IMR-90 (cell line): ENCODE measurements around the gene DNAH5. TPM values are rescaled to one million over a fixed set of nuclear protein-coding genes. Genes with fewer than 3 reads are reported as not detected.

Experiments used
- ATAC-seq: fragments of 200-7000 bp; cut with Tn5 transposase; 2 replicates; pipeline ENCODE4 v1.9.1; 2020; ENCODE audit warnings: low read depth, mild to moderate bottlenecking, moderate library complexity
- BruUV-seq: library from RNA; stranded (reverse); fragments of 400-500 nt; replicated peaks from 2 replicates; lab custom pipeline; 2021; lab: Mats Ljungman, UMichigan
- CTCF ChIA-PET: fragments of 300-600 bp; formaldehyde crosslinking; extraction: SDS; loops from one replicate; lab custom pipeline; 2021; ENCODE audit warnings: antibody characterized with exemption; lab: Yijun Ruan, JAX
- POLR2A ChIA-PET: fragments of 300-600 bp; sonication (Branson Sonifier 250); formaldehyde crosslinking; loops from one replicate; lab custom pipeline; 2022; ENCODE audit warnings: antibody characterized with exemption; ENCODE audit not compliant: unreplicated experiment; lab: Charles Lee
- DNase-seq: peaks from one replicate; pipeline ENCODE4 v3.0.0; 2013
- H2AFZ ChIP-seq: replicated peaks from 2 replicates; pipeline ENCODE3; 2013; ENCODE audit warnings: low read length, mild to moderate bottlenecking; ENCODE audit not compliant: poor library complexity
- H2AK5ac ChIP-seq: 2 replicates; pipeline ENCODE4 v1.6.1; 2013; ENCODE audit warnings: low read depth, low read length, inconsistent platforms
- H2AK9ac ChIP-seq: replicated peaks from 2 replicates; pipeline ENCODE3; 2013; ENCODE audit warnings: mild to moderate bottlenecking, low read depth, low read length, moderate library complexity; ENCODE audit not compliant: poor library complexity
- H2BK120ac ChIP-seq: 2 replicates; pipeline ENCODE4 v1.6.1; 2013; ENCODE audit warnings: low read depth, low read length, inconsistent platforms
- H2BK15ac ChIP-seq: 3 replicates; pipeline ENCODE4 v1.6.1; 2013; ENCODE audit warnings: low read depth, low read length, inconsistent platforms
- H2BK20ac ChIP-seq: 2 replicates; pipeline ENCODE4 v1.6.1; 2013; ENCODE audit warnings: low read depth, mild to moderate bottlenecking, inconsistent platforms, low read length, moderate library complexity
- H2BK5ac ChIP-seq: 2 replicates; pipeline ENCODE4 v1.6.1; 2013; ENCODE audit warnings: mild to moderate bottlenecking, low read depth, low read length, inconsistent platforms; ENCODE audit not compliant: poor library complexity, severe bottlenecking
- H3K14ac ChIP-seq: replicated peaks from 2 replicates; pipeline ENCODE4 v1.6.1; 2013; ENCODE audit warnings: low read depth, low read length, inconsistent platforms
- H3K18ac ChIP-seq: 2 replicates; pipeline ENCODE4 v1.6.1; 2013; ENCODE audit warnings: low read depth, low read length, control low read depth
- H3K23ac ChIP-seq: 2 replicates; pipeline ENCODE4 v1.6.1; 2013; ENCODE audit warnings: low read depth, low read length, inconsistent platforms
- H3K27ac ChIP-seq: 2 replicates; pipeline ENCODE4 v1.5.1; 2013; ENCODE audit warnings: mild to moderate bottlenecking, control low read depth, low read length; ENCODE audit not compliant: insufficient read depth
- H3K27me3 ChIP-seq: 2 replicates; pipeline ENCODE4 v1.6.1; 2013; ENCODE audit warnings: low read length; ENCODE audit not compliant: control insufficient read depth, insufficient read depth
- H3K36me3 ChIP-seq: 2 replicates; pipeline ENCODE4 v1.6.1; 2013; ENCODE audit warnings: low read length, mixed read lengths; ENCODE audit not compliant: control insufficient read depth, insufficient read depth
- H3K4ac ChIP-seq: 2 replicates; pipeline ENCODE4 v1.6.1; 2013; ENCODE audit warnings: low read depth, low read length, inconsistent platforms
- H3K4me1 ChIP-seq: 2 replicates; pipeline ENCODE4 v1.6.1; 2013; ENCODE audit warnings: low read length, mixed read lengths; ENCODE audit not compliant: control insufficient read depth, insufficient read depth
- H3K4me2 ChIP-seq: 2 replicates; pipeline ENCODE4 v1.6.1; 2013; ENCODE audit warnings: low read depth, mild to moderate bottlenecking, control low read depth, low read length, moderate library complexity
- H3K4me3 ChIP-seq: 2 replicates; pipeline ENCODE4 v1.5.1; 2013; ENCODE audit warnings: low read depth, mild to moderate bottlenecking, control low read depth, low read length, moderate library complexity; ENCODE audit not compliant: insufficient read depth
- H3K56ac ChIP-seq: 2 replicates; pipeline ENCODE4 v1.6.1; 2013; ENCODE audit warnings: low read length, inconsistent platforms; ENCODE audit not compliant: insufficient read depth; ENCODE audit errors: extremely low read depth
- H3K79me1 ChIP-seq, 2 experiments: 2 replicates each; pipeline ENCODE4 v1.6.1; 2013; ENCODE audit warnings: low read length in 2 of 2, inconsistent platforms in 1 of 2, low read depth in 1 of 2
- H3K9ac ChIP-seq: 2 replicates; pipeline ENCODE4 v1.6.1; 2013; ENCODE audit warnings: low read depth, low read length, control low read depth
- H3K9me1 ChIP-seq: 2 replicates; pipeline ENCODE4 v1.6.1; 2013; ENCODE audit warnings: low read length, inconsistent platforms; ENCODE audit not compliant: insufficient read depth
- H3K9me3 ChIP-seq: 2 replicates; pipeline ENCODE4 v1.6.1; 2013; ENCODE audit warnings: low read length; ENCODE audit not compliant: control insufficient read depth, insufficient read depth
- H4K20me1 ChIP-seq: 2 replicates; pipeline ENCODE4 v1.6.1; 2013; ENCODE audit warnings: low read length, inconsistent platforms; ENCODE audit not compliant: insufficient read depth
- H4K5ac ChIP-seq: 2 replicates; pipeline ENCODE4 v1.6.1; 2013; ENCODE audit warnings: mild to moderate bottlenecking, low read depth, low read length, control low read depth
- H4K8ac ChIP-seq, 2 experiments: 2 replicates each; pipeline ENCODE4 v1.6.1; 2013; ENCODE audit warnings: low read depth in 2 of 2, low read length in 2 of 2, control low read depth in 1 of 2, inconsistent platforms in 1 of 2
- H4K91ac ChIP-seq: 2 replicates; pipeline ENCODE4 v1.6.1; 2013; ENCODE audit warnings: low read depth, low read length, inconsistent platforms; ENCODE audit not compliant: insufficient read depth
- CHD1 ChIP-seq: IDR thresholded peaks from 2 replicates; pipeline ENCODE4 v1.6.1; 2012; ENCODE audit warnings: low read depth, low read length, improper control_type of control experiment
- FOS ChIP-seq: fragments of 150-350 bp; IDR thresholded peaks from 2 replicates; pipeline ENCODE4 v1.6.1; 2016; ENCODE audit warnings: low read depth, low read length
- MAFK ChIP-seq: IDR thresholded peaks from 2 replicates; pipeline ENCODE4 v1.6.1; 2012; ENCODE audit warnings: low read depth, low read length, improper control_type of control experiment
- MAZ ChIP-seq: IDR thresholded peaks from 2 replicates; pipeline ENCODE4 v1.6.1; 2012; ENCODE audit warnings: low read depth, mild to moderate bottlenecking, low read length, improper control_type of control experiment, moderate library complexity, borderline replicate concordance
- MXI1 ChIP-seq: IDR thresholded peaks from 2 replicates; pipeline ENCODE4 v1.6.1; 2012; ENCODE audit warnings: low read depth, mild to moderate bottlenecking, low read length, moderate library complexity, borderline replicate concordance
- NFE2L2 ChIP-seq: fragments of 150-350 bp; IDR thresholded peaks from 2 replicates; pipeline ENCODE4 v1.6.1; 2016; ENCODE audit warnings: low read depth, mild to moderate bottlenecking, low read length
- POLR2A ChIP-seq: IDR thresholded peaks from 2 replicates; pipeline ENCODE4 v1.6.1; 2012; ENCODE audit warnings: mild to moderate bottlenecking, low read depth, low read length
- RAD21 ChIP-seq: IDR thresholded peaks from 2 replicates; pipeline ENCODE4 v1.6.1; 2012; ENCODE audit warnings: low read length, improper control_type of control experiment
- RCOR1 ChIP-seq: IDR thresholded peaks from 2 replicates; pipeline ENCODE4 v1.6.1; 2012; ENCODE audit warnings: mild to moderate bottlenecking, low read length, improper control_type of control experiment; ENCODE audit not compliant: insufficient replicate concordance
- RFX5 ChIP-seq: IDR thresholded peaks from 2 replicates; pipeline ENCODE4 v1.8.0; 2012; ENCODE audit warnings: low read depth, mild to moderate bottlenecking, low read length, moderate library complexity
- SMC3 ChIP-seq: fragments of 150-350 bp; IDR thresholded peaks from 2 replicates; pipeline ENCODE4 v1.6.1; 2016; ENCODE audit warnings: low read depth, mild to moderate bottlenecking, antibody characterized with exemption, low read length, moderate library complexity
- WGBS, 2 experiments: methylation state at CpG; one replicate each; pipeline versions ENCODE4 v1.1.5 to v1.1.7; 2013; ENCODE audit warnings: missing lambda C conversion rate in 2 of 2; ENCODE audit not compliant: insufficient read length in 1 of 2; ENCODE audit errors: extremely low coverage in 2 of 2; 5-methylcytosine and 5-hydroxymethylcytosine counted together
- dilution Hi-C: fragments of 300-500 bp; cut with HindIII; formaldehyde crosslinking; loops from one replicate; pipeline ENCODE4 v1.14.3; 2018; ENCODE audit warnings: low sequenced_read_pairs; ENCODE audit not compliant: unreplicated experiment
- in situ Hi-C: fragments of 300-500 bp; cut with MboI; formaldehyde crosslinking; loops from 3 replicates; pipeline ENCODE4 v1.14.3; 2019; ENCODE audit warnings: low sequenced_read_pairs, inconsistent platforms, mixed read lengths
- intact Hi-C: fragments of 100-400 bp; cut with micrococcal nuclease; formaldehyde crosslinking; loops from 2 replicates; pipeline ENCODE4 v1.10.0; 2022
- polyA plus RNA-seq, 3 experiments: library from polyadenylated mRNA; depleted of rRNA; stranded (reverse); fragments of >200 nt; gene quantifications; 2 replicates each; pipeline ENCODE4 v1.2.3, GENCODE V29; 2012; ENCODE audit warnings: low replicate concordance in 1 of 3
- total RNA-seq: library from RNA; depleted of rRNA; stranded (reverse); fragments of >200 nt; gene quantifications from 2 replicates; pipeline ENCODE4 v1.2.3, GENCODE V29; 2012
- TF ChIP-seq, protein P1 (sequence below): conservative IDR thresholded peaks from 2 replicates; pipeline ENCODE4 v1.5.1; 2012; ENCODE audit warnings: mild to moderate bottlenecking, low read depth, low read length, improper control_type of control experiment
- TF ChIP-seq, protein P2 (sequence below): fragments of 150-350 bp; IDR thresholded peaks from 2 replicates; pipeline ENCODE4 v1.6.1; 2016; ENCODE audit warnings: low read depth, mild to moderate bottlenecking, low read length, moderate library complexity, borderline replicate concordance
- TF ChIP-seq, protein P3 (sequence below): fragments of 150-350 bp; IDR thresholded peaks from 2 replicates; pipeline ENCODE4 v1.6.1; 2017; ENCODE audit warnings: mild to moderate bottlenecking, antibody characterized with exemption, low read length, low read depth

Gene DNAH5
- total and polyA plus RNA-seq, 2 of the 4 experiments (the other 2 are of a cell fraction) = 1.9 to 4.3 TPM

DNA sequence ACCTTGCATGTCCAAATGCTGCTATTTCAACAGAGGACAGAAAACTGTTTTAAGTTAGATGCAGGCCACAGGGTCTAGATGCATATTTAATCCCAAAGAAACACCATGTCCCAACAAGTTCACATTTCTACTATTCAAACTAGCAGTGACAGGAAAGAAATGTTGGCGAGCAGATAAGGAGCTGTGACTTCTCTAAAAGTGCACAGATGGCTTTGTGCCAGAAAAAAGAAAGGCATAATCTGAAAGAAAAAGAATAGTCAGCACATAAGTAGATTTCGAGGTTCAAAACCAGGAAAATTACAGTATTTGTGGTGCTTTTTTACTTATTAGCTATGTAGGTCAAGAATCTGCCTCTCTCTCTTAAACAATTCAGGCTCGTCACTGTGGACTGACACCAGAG, 178.3 kb downstream of the DNAH5 start (continued):
- no peak for TF ChIP-seq RCOR1

DNA sequence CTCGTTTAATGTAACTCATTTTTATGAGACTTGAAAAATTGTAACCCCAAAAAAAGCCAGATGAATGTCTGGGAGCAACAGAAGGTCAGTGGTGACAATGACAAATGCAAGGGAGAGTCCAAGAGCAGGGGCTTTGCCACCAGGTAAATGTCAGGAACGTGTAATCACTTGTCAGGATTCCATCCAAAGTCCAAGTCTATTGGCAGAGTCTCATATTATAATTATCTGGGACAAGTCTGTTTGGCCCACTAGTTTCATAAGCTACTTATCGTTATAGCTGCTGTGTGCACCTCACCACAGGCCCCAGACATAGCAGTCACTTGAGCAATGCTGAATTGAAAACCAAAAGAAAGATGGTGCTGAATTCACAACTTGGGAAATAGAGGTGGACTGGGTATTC, 180.8 kb downstream of the DNAH5 start:
- Histone ChIP-seq H3K18ac (no peak overlapping the region), H3K79me1 (no peaks in the 10 kb centered on the region), H3K27ac (no peak overlapping the region), H4K91ac (no peak overlapping the region), H3K4me2 (no peak overlapping the region), H3K9me3 (no peaks in the 10 kb centered on the region), H2BK5ac (no peak overlapping the region), H3K4me1 (peaks cover 6% of the 10 kb centered on the region; the same call in 1 of the 2 replicates), H3K4me3 (no peak overlapping the region), H2BK120ac (peak overlapping the region; percentile 30; the same call in 1 of the 2 replicates), H3K9me1 (0 out of 2 replicates have a peak, but pooled peaks cover 4% of the 10 kb centered on the region), H2BK20ac (0 out of 2 replicates have a peak overlapping the region, but pooled peaks have one; percentile 17), H2AK5ac (0 out of 2 replicates have a peak overlapping the region, but pooled peaks have one; percentile 20), H4K5ac (no peak overlapping the region), H3K9ac (no peak overlapping the region), H3K14ac (no peak overlapping the region), H2AK9ac (no peak overlapping the region), H4K20me1 (no peaks in the 10 kb centered on the region), H3K27me3 (no peaks in the 10 kb centered on the region), H3K4ac (no peak overlapping the region), H2AFZ (no peak overlapping the region), H3K23ac (0 out of 2 replicates have a peak overlapping the region, but pooled peaks have one; percentile 10), H3K56ac (no peak overlapping the region), H3K36me3 (peaks cover 10% of the 10 kb centered on the region), H2BK15ac (no peak overlapping the region), H4K8ac (no peak overlapping the region)
- ChIA-PET POLR2A (no interaction called here), CTCF (interaction anchor here (0.8 kb wide), 1 partner anchor 104 kb away, joined by 3 read pairs; no protein-coding TSS in a partner anchor)
- no TSS peak for BruUV-seq
- in situ Hi-C loops = no loop called here
- no peak for ATAC-seq
- dilution Hi-C loops = no loop called here
- intact Hi-C loops = no loop called here
- DNase-seq = no peak
- WGBS, 2 experiments = 60% methylated on average over 1 of the region's 3 CpGs; no CpG with 5 or more reads in 1 of the 2 experiments
- TF ChIP-seq SMC3 (no peak), POLR2A (no peak), RCOR1 (no peak), RFX5 (no peak), MXI1 (no peak), MAZ (no peak), CHD1 (no peak), MAFK (no peak), RAD21 (no peak), NFE2L2 (no peak), FOS (no peak)
- TF ChIP-seq, protein P1, sequence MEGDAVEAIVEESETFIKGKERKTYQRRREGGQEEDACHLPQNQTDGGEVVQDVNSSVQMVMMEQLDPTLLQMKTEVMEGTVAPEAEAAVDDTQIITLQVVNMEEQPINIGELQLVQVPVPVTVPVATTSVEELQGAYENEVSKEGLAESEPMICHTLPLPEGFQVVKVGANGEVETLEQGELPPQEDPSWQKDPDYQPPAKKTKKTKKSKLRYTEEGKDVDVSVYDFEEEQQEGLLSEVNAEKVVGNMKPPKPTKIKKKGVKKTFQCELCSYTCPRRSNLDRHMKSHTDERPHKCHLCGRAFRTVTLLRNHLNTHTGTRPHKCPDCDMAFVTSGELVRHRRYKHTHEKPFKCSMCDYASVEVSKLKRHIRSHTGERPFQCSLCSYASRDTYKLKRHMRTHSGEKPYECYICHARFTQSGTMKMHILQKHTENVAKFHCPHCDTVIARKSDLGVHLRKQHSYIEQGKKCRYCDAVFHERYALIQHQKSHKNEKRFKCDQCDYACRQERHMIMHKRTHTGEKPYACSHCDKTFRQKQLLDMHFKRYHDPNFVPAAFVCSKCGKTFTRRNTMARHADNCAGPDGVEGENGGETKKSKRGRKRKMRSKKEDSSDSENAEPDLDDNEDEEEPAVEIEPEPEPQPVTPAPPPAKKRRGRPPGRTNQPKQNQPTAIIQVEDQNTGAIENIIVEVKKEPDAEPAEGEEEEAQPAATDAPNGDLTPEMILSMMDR = no peak
- TF ChIP-seq, protein P2, sequence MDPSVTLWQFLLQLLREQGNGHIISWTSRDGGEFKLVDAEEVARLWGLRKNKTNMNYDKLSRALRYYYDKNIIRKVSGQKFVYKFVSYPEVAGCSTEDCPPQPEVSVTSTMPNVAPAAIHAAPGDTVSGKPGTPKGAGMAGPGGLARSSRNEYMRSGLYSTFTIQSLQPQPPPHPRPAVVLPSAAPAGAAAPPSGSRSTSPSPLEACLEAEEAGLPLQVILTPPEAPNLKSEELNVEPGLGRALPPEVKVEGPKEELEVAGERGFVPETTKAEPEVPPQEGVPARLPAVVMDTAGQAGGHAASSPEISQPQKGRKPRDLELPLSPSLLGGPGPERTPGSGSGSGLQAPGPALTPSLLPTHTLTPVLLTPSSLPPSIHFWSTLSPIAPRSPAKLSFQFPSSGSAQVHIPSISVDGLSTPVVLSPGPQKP = no peak
- TF ChIP-seq, protein P3, sequence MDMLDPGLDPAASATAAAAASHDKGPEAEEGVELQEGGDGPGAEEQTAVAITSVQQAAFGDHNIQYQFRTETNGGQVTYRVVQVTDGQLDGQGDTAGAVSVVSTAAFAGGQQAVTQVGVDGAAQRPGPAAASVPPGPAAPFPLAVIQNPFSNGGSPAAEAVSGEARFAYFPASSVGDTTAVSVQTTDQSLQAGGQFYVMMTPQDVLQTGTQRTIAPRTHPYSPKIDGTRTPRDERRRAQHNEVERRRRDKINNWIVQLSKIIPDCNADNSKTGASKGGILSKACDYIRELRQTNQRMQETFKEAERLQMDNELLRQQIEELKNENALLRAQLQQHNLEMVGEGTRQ = no peak
